Mucosa of descending colon (tissue), 3 donors: ENCODE results near the gene ATP13A1. TPM values are rescaled to one million over a fixed set of nuclear protein-coding genes. Genes with fewer than 3 reads are reported as not detected.

Source experiments
- ATAC-seq: fragments of 200-7000 bp; cut with Tn5 transposase; one replicate; pipeline ENCODE4 v1.9.1; 2020; ENCODE audit warnings: mild to moderate bottlenecking, moderate library complexity
- DNase-seq, 3 donors: peaks; one replicate each; pipeline ENCODE4 v3.0.0-alpha.2; 2020
- H3K36me3 ChIP-seq: fragments of 200-600 bp; one replicate; pipeline ENCODE4 v1.8.0; 2021; ENCODE audit warnings: low read depth, mild to moderate bottlenecking
- H3K4me1 ChIP-seq: fragments of 200-600 bp; one replicate; pipeline ENCODE4 v1.8.0; 2021; ENCODE audit warnings: low read depth, mild to moderate bottlenecking
- H3K4me3 ChIP-seq: fragments of 200-600 bp; one replicate; pipeline ENCODE4 v1.8.0; 2021; ENCODE audit warnings: mild to moderate bottlenecking
- H3K9me3 ChIP-seq: fragments of 200-600 bp; one replicate; pipeline ENCODE4 v1.8.0; 2021; ENCODE audit warnings: mild to moderate bottlenecking
- CTCF ChIP-seq: fragments of 200-600 bp; IDR thresholded peaks from one replicate; pipeline ENCODE4 v1.8.0; 2022; ENCODE audit warnings: antibody characterized with exemption, mild to moderate bottlenecking
- intact Hi-C, 2 donors: fragments of 100-400 bp; cut with DNase I in 1 of 2; cut with micrococcal nuclease in 1 of 2; formaldehyde crosslinking; loops; one replicate each; pipeline versions ENCODE4 v1.11.0 to v1.11.1; 2022; cut with DNase I, micrococcal nuclease
- total RNA-seq, 3 donors: library from RNA; stranded (reverse); fragmentation: NEBNext Ultra II Directional in 2 of 3; extraction: Animal tissue kit (Norgen Biotek cat#: 25700) in 2 of 3; gene quantifications; one replicate each; pipeline versions ENCODE4 v1.2.1 to v1.2.4, GENCODE V29; 2021 to 2023
- donor health status: DM: no; HTN: no; CAD: no; lungs with moderate emphysema.
- donor health status: DM: no; HTN: no; CAD: no.
- donor health status: DM: no; HTN: yes; CAD: no.

Gene ATP13A1
- total RNA-seq, 3 donors from 2014 or later: 56.1 to 71.9 (median 58.1) TPM

- H3K4me1 ChIP-seq: no peaks in the 10 kb centered on the region
- peak in 1 of 3 donors; percentile 70 for DNase-seq
- H3K4me3 ChIP-seq: no peak overlapping the region
- TF ChIP-seq CTCF: no peak
- no peaks in the 10 kb centered on the region for H3K36me3 ChIP-seq
- intact Hi-C loops: no loop called here
- ATAC-seq: no peak
- no peaks in the 10 kb centered on the region for H3K9me3 ChIP-seq
Measured at GRCh38 chr19:19626516-19627472, 36.7 kb downstream of the ATP13A1 start.

- Histone ChIP-seq H3K9me3 (no peaks in the 10 kb centered on the region), H3K4me1 (peaks cover 3% of the 10 kb centered on the region), H3K36me3 (no peaks in the 10 kb centered on the region), H3K4me3 (no peak overlapping the region)
- ATAC-seq: no peak
- intact Hi-C loops: no loop called here
- no peak for DNase-seq
- TF ChIP-seq CTCF: no peak
Measured at GRCh38 chr19:19624032-19624570, 39.4 kb downstream of the ATP13A1 start.

- intact Hi-C loops: no loop called here
- Histone ChIP-seq H3K9me3 (no peaks in the 10 kb centered on the region), H3K4me1 (peaks cover 6% of the 10 kb centered on the region), H3K36me3 (no peaks in the 10 kb centered on the region), H3K4me3 (no peak overlapping the region)
- DNase-seq (no peak), ATAC-seq (no peak)
- no peak for TF ChIP-seq CTCF
Measured at GRCh38 chr19:19623383-19623782, 40.1 kb downstream of the ATP13A1 start.

- H3K4me3 ChIP-seq: no peak overlapping the region
- TF ChIP-seq CTCF: no peak
- no peaks in the 10 kb centered on the region for H3K36me3 ChIP-seq
- intact Hi-C loops: no loop called here
- H3K4me1 ChIP-seq: peaks cover 8% of the 10 kb centered on the region
- no peak for DNase-seq
- ATAC-seq: no peak
- H3K9me3 ChIP-seq: no peaks in the 10 kb centered on the region
Measured at GRCh38 chr19:19619849-19620210, 43.6 kb downstream of the ATP13A1 start.

- no peak for ATAC-seq
- Histone ChIP-seq H3K36me3 (no peaks in the 10 kb centered on the region), H3K4me1 (peaks cover 8% of the 10 kb centered on the region), H3K9me3 (no peaks in the 10 kb centered on the region), H3K4me3 (no peak overlapping the region)
- intact Hi-C loops: no loop called here
- no peak for TF ChIP-seq CTCF
- DNase-seq: peak in 1 of 3 donors; percentile 57
Measured at GRCh38 chr19:19619181-19619848, 44.2 kb downstream of the ATP13A1 start.
